ENCODE results near the gene AKR1C1.
"Not testable (repeated sequence)": the region's sequence is repeated elsewhere in the genome, so short reads cannot be mapped to it uniquely, and the experiment has no call there.

GRCh38 chr10:4991463-4991862 is 28.2 kb downstream of the AKR1C1 start:
- TF ChIP-seq EZH2 (IDR thresholded peaks at IDR 0.05; ENCODE audit: insufficient read depth, low read length); CTCF (IDR thresholded peaks at IDR 0.05; ENCODE audit: insufficient read depth, low read depth, low read length): not testable (repeated sequence)

Data from astrocyte (in vitro differentiated cells and primary cell).